IPS DF 6.9 (cell line): ENCODE data around the gene TOP2B.

ENCODE experiments used
- DNase-seq: peaks from one replicate; pipeline ENCODE4 v3.0.0-alpha.2; 2013; ENCODE audit warnings: low read depth, low spot score
- H3K27ac ChIP-seq: one replicate; pipeline ENCODE4 v1.5.1; 2013; ENCODE audit warnings: low read length, control low read depth
- H3K27me3 ChIP-seq: 2 replicates; pipeline ENCODE4 v1.6.1; 2013; ENCODE audit warnings: mild to moderate bottlenecking, low read length; ENCODE audit not compliant: control insufficient read depth, insufficient read depth
- H3K36me3 ChIP-seq: 2 replicates; pipeline ENCODE4 v1.6.1; 2013; ENCODE audit warnings: low read length; ENCODE audit not compliant: control insufficient read depth, insufficient read depth
- H3K4me1 ChIP-seq: 2 replicates; pipeline ENCODE4 v1.6.1; 2013; ENCODE audit warnings: low read length; ENCODE audit not compliant: control insufficient read depth, insufficient read depth
- H3K4me3 ChIP-seq: 2 replicates; pipeline ENCODE4 v1.5.1; 2013; ENCODE audit warnings: mild to moderate bottlenecking, low read length
- H3K9me3 ChIP-seq: 2 replicates; pipeline ENCODE4 v1.6.1; 2013; ENCODE audit warnings: low read length, inconsistent platforms; ENCODE audit not compliant: control insufficient read depth, insufficient read depth
- WGBS: extraction: QIAGEN DNeasy Blood & Tissue Kit; methylation state at CpG from one replicate; pipeline ENCODE4 v1.1.7; 2013; ENCODE audit warnings: mixed read lengths, missing lambda C conversion rate; ENCODE audit not compliant: insufficient read length, insufficient coverage; 5-methylcytosine and 5-hydroxymethylcytosine counted together

Gene TOP2B

DNA sequence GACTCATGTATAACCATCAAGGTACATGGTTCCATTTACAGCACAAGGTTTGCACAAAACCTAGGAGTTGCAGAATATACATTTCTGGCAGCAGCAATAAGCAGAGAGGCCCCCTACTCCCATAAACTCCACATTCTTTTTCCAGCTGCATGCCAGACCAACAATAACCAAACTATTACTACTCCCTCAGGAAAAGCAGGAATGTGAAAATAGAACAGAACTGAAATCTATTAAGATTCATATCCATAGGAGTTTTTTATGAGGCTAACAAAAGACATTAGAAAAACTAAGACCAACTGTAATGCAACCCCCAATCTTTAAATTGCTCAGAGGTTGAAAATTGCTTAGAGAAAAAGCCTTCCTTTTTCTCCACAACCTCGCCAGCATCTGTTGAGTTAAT is 27.6 kb upstream of the TOP2B start:
- Histone ChIP-seq H3K27ac (no peak overlapping the region), H3K4me3 (no peak overlapping the region)
- no CpG with 5 or more reads among the region's 1 CpG for WGBS

DNA sequence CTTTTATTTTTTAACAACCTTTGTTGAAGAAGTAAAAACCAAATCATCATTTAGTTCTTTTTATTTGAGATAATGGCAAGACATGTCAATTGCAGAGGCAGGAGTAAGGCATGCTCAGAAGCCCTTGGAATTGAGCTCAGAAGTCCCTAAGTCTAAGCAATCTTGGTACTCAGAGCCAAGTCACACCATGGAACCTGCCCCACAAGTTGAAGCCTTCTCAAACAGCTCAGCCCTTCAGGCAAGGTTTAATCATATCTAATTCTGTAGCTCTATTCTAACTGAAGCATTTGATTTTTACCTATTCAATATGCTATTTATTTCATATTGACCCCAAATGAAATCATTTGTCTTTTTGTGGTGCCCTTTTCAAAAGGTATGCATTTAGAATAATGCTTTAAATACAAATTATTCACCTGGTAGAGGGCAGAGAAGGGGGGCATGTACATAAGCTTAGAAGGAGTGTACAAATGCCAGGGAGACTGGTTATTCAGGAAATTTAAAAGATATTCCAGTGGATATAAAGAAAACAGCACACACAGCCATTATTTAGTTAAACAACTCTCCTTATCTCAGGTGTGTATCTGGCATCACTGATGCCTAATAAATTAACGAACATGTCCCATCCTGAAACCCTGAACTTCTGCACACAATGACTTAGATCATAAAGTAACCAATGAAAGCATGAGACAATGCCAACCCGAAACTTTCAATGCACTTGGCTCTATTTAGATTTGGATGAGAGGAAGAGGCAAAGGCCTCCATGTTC is 26.2 kb upstream of the TOP2B start:
- Histone ChIP-seq H3K27ac (no peak overlapping the region), H3K27me3 (no peaks in the 10 kb centered on the region), H3K36me3 (no peaks in the 10 kb centered on the region), H3K9me3 (no peaks in the 10 kb centered on the region), H3K4me3 (no peak overlapping the region), H3K4me1 (no peaks in the 10 kb centered on the region)
- no peak for DNase-seq
- WGBS = no CpG with 5 or more reads among the region's 2 CpGs

More for the DNA sequence above, 27.6 kb upstream of the TOP2B start:
- no peaks in the 10 kb centered on the region for H3K36me3 ChIP-seq
- H3K4me1 ChIP-seq = no peaks in the 10 kb centered on the region
- no peaks in the 10 kb centered on the region for H3K27me3 ChIP-seq
- no peak for DNase-seq
- no peaks in the 10 kb centered on the region for H3K9me3 ChIP-seq

DNA sequence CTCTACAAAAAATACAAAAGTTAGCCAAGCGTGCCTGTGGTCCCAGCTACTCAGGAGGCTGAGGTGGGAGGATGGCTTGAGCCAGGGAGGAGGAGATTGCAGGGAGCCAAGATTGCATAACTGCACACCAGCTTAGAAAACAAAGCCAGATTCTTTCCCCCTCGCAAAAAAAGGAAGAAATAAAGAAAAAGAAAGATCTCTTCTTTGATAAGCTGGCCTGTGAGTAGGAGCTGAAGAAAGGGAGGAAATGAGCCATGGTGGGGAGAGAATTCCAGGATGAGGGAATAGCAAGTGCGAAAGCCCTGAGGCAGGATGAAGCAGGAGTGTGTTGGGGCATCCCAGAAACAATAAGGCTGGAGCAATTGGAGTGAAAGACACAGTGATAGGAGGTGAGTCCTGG is 24.5 kb upstream of the TOP2B start:
- H3K9me3 ChIP-seq = no peaks in the 10 kb centered on the region
- H3K4me3 ChIP-seq = no peak overlapping the region
- H3K27me3 ChIP-seq = no peaks in the 10 kb centered on the region
- no peaks in the 10 kb centered on the region for H3K36me3 ChIP-seq
- WGBS = no CpG with 5 or more reads among the region's 3 CpGs
- no peak for DNase-seq
- H3K4me1 ChIP-seq = no peaks in the 10 kb centered on the region
- no peak overlapping the region for H3K27ac ChIP-seq

DNA sequence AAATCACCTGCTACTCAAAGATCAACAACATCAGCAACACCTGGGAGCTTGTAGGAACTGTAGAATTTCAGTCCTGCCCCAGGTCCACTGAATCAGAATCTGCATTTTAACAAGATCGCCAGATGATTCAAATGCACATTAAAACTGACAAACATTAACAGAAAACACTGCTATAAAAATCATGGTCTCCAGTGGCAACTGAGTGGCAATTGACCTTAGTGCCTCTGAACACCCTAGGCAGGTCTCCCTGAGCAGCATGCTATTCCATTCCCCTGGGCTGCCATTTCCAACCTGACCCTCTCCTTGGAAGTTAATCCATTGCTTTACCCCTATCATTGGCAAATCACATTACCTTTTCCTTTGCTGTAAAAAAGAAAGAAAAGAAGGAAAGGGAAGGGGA is 23.0 kb upstream of the TOP2B start:
- Histone ChIP-seq H3K27ac (no peak overlapping the region), H3K27me3 (no peaks in the 10 kb centered on the region), H3K4me3 (no peak overlapping the region), H3K9me3 (no peaks in the 10 kb centered on the region), H3K4me1 (no peaks in the 10 kb centered on the region), H3K36me3 (no peaks in the 10 kb centered on the region)
- WGBS = no CpG with 5 or more reads among the region's 1 CpG
- DNase-seq = no peak

DNA sequence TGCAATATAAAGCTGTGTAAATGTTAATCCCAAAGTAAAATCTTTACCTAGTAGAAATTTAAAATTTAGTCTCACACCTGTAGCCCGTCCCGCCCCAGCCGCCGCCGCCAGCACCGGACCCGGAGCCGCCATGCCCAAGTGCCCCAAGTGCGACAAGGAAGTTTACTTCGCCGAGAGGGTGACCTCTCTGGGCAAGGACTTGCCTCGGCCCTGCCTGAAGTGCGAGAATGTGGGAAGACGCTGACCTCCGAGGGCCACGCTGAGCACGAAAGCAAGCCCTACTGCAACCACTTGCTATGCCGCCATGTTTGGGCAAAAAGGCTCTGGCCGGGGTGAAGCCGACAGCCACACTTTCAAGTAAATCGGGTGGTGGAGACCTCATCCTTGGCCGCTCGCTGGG is 22.1 kb upstream of the TOP2B start:
- Histone ChIP-seq H3K27me3 (no peaks in the 10 kb centered on the region), H3K4me3 (no peak overlapping the region), H3K9me3 (no peaks in the 10 kb centered on the region), H3K27ac (no peak overlapping the region), H3K4me1 (no peaks in the 10 kb centered on the region), H3K36me3 (no peaks in the 10 kb centered on the region)
- WGBS = no CpG with 5 or more reads among the region's 23 CpGs
- DNase-seq = no peak

DNA sequence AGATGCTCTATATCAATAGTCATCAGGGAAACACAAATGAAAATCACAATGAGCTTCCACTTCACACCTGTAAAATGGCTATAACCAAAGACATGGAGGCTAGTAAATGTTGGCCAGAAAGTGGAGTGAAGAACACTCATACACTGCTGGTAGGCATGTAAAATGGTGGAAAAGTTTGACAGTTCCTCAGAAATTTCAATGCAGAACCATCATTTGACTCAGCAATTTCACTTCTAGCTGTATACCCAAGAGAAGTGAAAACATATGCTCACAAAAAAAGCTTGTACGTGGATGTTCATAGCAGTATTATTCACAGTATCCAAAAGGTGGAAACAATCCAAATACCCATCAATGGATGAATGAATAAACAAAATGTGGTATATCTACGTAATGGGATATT is 19.2 kb upstream of the TOP2B start:
- WGBS = no CpG with 5 or more reads among the region's 2 CpGs

DNA sequence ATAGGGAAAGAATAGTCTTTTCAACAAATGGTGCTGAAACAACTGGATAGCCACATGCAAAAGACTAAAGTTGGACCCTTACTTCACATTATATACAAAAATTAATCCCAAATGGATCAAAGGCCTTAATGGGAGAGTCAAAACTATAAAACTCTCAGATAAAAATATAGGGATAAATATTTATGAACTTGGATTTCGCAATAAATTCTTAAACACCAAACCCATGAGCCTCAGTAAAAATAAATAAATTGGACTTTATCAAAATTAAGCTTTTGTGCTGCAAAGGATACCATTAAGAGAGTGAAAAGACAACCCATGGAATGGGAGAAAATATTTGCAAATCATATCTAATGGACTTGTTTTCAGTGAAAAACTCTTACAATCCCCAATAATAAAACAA is 18.7 kb upstream of the TOP2B start:
- no peaks in the 10 kb centered on the region for H3K36me3 ChIP-seq
- no peak overlapping the region for H3K4me3 ChIP-seq
- no peaks in the 10 kb centered on the region for H3K27me3 ChIP-seq
- no CpG with 5 or more reads among the region's 1 CpG for WGBS
- no peaks in the 10 kb centered on the region for H3K4me1 ChIP-seq
- no peak overlapping the region for H3K27ac ChIP-seq
- no peaks in the 10 kb centered on the region for H3K9me3 ChIP-seq
- DNase-seq = no peak

More for the DNA sequence above, 19.2 kb upstream of the TOP2B start:
- Histone ChIP-seq H3K27me3 (no peaks in the 10 kb centered on the region), H3K27ac (no peak overlapping the region), H3K9me3 (no peaks in the 10 kb centered on the region), H3K4me3 (no peak overlapping the region), H3K4me1 (no peaks in the 10 kb centered on the region), H3K36me3 (no peaks in the 10 kb centered on the region)
- no peak for DNase-seq

DNA sequence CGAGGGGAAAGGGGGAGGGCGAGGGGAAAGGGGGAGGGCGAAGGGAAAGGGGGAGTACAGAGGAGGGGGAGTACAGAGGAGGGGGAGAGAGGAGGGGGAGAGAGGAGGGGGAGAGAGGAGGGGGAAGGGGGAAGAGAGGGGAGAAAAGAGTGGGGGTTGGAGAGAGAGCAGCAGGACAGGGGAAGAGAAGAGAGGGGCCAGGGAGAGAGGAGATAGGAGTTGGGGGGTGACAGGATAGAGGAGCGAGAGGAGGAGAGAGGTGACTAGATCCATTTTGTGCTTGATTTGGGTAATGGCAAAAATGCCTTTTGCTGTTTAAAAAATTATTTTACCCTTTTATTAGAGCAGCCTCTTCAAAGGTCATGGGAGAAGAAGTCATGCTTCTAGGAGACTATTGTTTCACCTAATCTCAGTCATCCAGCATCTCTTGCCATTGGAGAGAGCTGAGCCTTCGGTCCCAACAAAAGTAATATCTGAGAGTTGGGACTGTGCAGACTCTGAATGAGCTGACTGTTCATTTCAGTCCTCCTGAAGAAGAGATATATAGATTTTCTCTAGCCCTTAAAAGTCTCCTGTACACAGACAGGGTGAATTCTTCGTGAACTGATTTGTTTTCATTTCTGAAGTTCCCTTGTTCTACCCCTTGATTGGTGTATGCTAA is 15.1 kb upstream of the TOP2B start:
- Histone ChIP-seq H3K36me3 (no peaks in the 10 kb centered on the region), H3K27ac (no peak overlapping the region), H3K4me3 (no peak overlapping the region), H3K27me3 (no peaks in the 10 kb centered on the region), H3K4me1 (no peaks in the 10 kb centered on the region), H3K9me3 (no peaks in the 10 kb centered on the region)
- no CpG with 5 or more reads among the region's 6 CpGs for WGBS
- no peak for DNase-seq

DNA sequence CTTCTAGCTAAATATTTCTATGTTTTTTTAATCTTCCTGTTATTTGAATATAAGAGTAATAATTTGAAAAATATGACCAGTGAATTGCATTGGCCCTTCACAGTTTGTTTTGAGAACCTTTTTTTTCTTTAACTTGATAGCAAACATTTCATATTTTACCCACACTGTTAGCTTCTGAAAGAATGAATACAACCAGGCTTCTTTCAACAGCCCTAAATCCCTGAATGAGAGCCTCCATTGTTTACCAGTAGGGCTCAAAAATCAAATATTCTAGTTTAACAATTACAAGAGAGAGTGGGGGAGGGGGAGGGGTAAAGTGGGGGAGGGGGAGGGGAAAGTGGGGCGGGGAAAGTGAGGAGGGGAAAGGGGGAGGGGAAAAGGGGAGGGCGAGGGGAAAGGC is 14.5 kb upstream of the TOP2B start:
- no peaks in the 10 kb centered on the region for H3K27me3 ChIP-seq
- no peaks in the 10 kb centered on the region for H3K9me3 ChIP-seq
- no peak for DNase-seq
- no CpG with 5 or more reads among the region's 2 CpGs for WGBS
- no peaks in the 10 kb centered on the region for H3K36me3 ChIP-seq
- no peak overlapping the region for H3K4me3 ChIP-seq
- H3K27ac ChIP-seq = no peak overlapping the region
- no peaks in the 10 kb centered on the region for H3K4me1 ChIP-seq

DNA sequence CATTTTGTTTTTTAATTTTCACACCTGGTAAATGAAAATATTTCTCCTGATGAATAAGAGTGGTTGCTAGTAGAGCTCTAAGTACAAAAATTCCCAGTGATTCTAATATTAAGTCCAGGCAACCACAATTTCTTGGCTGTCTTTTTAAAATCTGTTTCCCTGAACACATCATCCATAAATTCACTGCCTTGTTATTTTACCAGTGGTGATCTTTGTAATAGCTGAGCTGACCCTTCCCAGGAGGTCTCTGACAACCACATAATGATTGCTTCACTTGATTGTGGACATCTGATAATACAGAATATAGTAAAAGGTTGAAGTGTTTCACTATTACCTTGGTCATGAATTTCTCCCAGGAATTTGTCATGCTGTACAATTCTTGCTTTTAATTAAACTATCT is 13.9 kb upstream of the TOP2B start:
- no peak for DNase-seq
- no peaks in the 10 kb centered on the region for H3K27me3 ChIP-seq
- no peaks in the 10 kb centered on the region for H3K9me3 ChIP-seq
- H3K36me3 ChIP-seq = no peaks in the 10 kb centered on the region
- no peaks in the 10 kb centered on the region for H3K4me1 ChIP-seq
- no peak overlapping the region for H3K4me3 ChIP-seq
- H3K27ac ChIP-seq = no peak overlapping the region

DNA sequence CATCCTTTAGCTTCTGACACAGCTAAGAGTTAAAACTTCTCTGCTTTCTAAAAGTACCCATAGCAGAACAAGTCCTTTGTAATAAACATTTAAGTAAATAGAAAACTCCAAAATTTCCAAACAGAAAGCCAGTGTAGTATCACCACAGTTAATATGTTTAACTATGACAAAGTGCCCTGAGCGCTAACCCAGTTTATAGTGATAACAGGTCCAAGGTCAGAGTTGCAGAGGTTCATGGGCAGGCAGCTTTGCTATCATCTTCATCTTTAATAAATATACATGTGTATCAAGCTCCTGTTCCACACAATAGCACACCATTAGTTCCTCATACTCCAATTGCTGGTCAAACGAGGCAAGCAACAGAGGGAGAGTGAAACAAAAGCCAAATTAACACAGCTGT is 12.4 kb upstream of the TOP2B start:
- Histone ChIP-seq H3K4me3 (no peak overlapping the region), H3K27ac (no peak overlapping the region), H3K9me3 (no peaks in the 10 kb centered on the region), H3K27me3 (no peaks in the 10 kb centered on the region), H3K36me3 (no peaks in the 10 kb centered on the region), H3K4me1 (no peaks in the 10 kb centered on the region)
- no peak for DNase-seq
- WGBS = no CpG with 5 or more reads among the region's 2 CpGs
